NCI-H2171 (cell line): ENCODE data around the gene CCAR1.
"Not testable (repeated sequence)": the region's sequence is repeated elsewhere in the genome, so short reads cannot be mapped to it uniquely, and the experiment has no call there.

ENCODE experiments used
- DNase-seq: peaks from one replicate; lab custom pipeline; 2025; lab: John Stamatoyannopoulos, UW

CCAR1 gene

DNA sequence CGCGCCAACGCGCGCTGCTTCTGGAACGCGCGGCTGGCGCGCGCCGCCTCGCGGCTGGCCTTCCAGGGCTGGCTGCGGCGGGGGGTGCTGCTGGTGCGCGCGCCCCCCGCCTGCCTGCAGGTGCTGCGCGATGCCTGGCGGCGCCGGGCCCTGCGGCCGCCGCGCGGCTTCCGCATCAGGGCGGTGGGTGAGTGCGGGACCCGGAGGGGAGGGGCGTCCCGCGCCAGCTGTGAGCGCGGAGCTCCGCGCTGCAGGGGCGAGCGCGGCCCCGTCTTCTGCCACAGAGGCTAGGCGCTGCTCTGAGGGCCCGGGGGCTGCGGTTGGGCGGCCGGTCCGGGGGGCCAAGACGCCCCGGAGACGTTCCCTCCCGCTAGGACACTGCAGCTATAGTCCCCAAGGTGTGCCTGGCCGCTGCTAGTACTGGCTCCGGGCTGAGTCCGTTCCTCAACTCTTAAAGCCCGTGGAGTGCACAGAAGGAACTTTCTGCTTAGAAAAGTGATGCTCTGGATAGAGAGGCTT lies 107.1 kb downstream of the CCAR1 start:
- not testable (repeated sequence) for DNase-seq

DNA sequence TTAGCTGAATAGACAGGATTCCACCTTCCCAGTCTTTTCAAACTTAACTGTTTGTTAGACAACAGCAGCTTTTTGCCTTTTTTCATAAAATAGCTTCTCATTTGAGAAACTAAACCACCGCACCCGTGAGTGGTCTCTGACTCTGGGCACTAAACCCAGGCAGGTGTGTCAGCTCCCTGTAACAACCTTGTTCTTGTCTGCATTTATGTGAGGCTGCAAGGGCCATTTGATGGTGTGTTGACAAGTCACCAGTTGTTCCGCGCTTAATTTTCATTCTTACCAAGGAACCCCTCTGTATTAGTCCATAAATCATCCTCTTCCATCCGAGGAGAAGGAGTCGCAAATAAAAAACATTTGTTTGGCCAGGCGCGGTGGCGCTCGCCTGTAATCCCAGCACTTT lies 107.8 kb downstream of the CCAR1 start:
- DNase-seq = no peak

- no peak for DNase-seq
Observed at GRCh38 chr10:68829521-68829920, 108.5 kb downstream of the CCAR1 start.

DNA sequence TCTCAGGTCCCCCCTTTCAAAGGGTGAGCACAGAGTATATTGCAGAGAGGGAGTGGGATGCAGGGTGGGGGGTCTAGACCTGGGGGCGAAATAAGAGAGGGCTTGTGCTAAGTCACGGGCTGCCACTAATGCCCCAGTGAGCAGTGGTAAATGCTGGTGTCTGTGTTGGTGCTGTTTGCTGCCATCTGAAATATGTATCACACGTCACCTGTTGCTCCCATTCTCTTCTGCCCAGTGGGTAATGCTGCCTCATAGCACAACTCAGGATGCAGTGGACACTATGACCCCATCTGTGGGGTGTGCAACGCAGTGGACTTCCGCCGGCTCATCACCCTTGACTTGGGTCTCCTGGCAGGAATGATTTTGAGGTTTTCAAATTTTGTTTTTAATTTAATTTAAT lies 108.9 kb downstream of the CCAR1 start:
- DNase-seq = no peak

DNA sequence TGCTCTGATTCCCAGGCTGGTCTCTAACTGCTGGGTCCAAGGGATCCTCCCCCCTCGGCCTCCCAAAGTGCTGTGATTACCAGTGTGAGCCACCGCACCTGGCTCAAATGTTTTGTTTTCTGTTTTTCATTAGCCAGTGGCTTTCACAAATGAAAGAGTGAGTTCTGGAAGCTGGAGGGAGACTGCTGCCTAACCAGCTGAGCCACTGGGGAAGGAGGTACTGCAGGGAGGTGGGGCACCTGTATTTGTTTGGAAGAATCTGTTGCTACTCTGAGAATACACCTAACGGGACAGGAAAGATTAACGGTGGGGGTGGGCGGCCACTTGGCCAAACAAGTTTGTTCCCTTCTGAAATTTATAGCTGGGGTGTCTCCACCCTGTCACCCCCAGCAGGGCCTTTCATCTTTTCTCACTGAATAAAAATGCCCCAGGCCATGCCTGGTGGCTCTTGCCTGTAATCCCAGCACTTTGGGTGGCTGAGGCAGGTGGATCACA lies 111.0 kb downstream of the CCAR1 start:
- no peak for DNase-seq

- no peak for DNase-seq
Observed at GRCh38 chr10:68832601-68833000, 111.6 kb downstream of the CCAR1 start.

DNA sequence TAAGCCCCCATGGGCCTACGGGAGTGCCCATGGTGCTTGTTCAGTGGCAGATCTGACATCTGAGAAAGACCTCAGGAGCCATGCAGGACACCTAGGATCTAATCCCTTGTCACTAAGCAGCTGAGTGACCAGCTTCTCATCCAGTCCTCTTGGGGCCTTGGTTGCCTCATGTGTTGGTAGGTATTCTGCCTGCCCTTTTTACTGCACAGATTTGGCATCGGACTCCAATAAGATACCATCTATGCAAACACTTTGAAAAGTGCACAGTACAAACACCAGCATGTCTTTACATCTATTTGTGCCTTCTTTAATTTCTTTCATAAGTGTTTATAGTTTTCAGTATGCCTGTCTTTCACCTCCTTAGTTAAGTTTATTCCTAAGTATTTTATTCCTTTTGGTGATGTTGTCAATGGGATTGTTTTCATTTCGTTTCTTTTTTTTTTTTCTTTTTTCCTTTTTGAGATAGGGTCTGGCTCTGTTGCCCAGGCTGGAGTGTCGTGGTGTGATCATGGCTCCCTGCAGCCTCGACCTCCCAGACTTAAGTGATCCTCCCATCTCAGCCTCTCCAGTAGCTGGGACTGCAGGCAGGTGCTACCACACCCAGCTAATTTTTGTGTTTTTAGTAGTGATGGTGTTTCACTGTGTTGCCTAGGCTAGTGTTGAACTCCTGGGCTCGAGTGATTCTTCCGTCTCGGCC lies 116.7 kb downstream of the CCAR1 start:
- DNase-seq = no peak

GRCh38 chr10:68840650-68841049 lies 119.6 kb downstream of the CCAR1 start:
- not testable (repeated sequence) for DNase-seq
